Measurements from ENCODE around the gene GMDS. TPM values are rescaled to one million over a fixed set of nuclear protein-coding genes. Genes with fewer than 3 reads are reported as not detected.
A peak's percentile ranks its signal among the peaks of the same experiment; 100 is the strongest.

GMDS gene
- total and polyA plus RNA-seq, 2 donors (not counting 1 experiment from before 2014, with no cell fraction given) = 11.5 to 16.4 TPM

- Histone ChIP-seq H3K4me1 (ENCODE audit: control insufficient read depth in 2 of 2, insufficient read depth in 2 of 2, low read length in 2 of 2) (peaks cover 62 to 68% of the 10 kb centered on the region in 2 donors), H3K27ac (ENCODE audit: low read length in 2 of 2) (no peak overlapping the region), H3K9me3 (ENCODE audit: control extremely low read depth in 1 of 3, control insufficient read depth in 2 of 3, insufficient read depth in 1 of 3, low read length in 2 of 3) (peaks cover 0 to 44% (median 6%) of the 10 kb centered on the region in 3 donors), H3K79me2 (ENCODE audit: control insufficient read depth, insufficient read depth, low read length) (no peaks in the 10 kb centered on the region), H2AFZ (ENCODE audit: insufficient read depth, low read depth, low read length, poor library complexity, severe bottlenecking) (no peak overlapping the region), H3K36me3 (replicated peaks in 1 of 2; ENCODE audit: control extremely low read depth in 1 of 2, control insufficient read depth in 1 of 2, extremely low read depth in 1 of 2, insufficient read depth in 2 of 2, low read length in 1 of 2) (no peaks in the 10 kb centered on the region), H3K27me3 (replicated peaks in 1 of 4; ENCODE audit: control extremely low read depth in 1 of 4, control insufficient read depth in 3 of 4, insufficient read depth in 4 of 4, low read length in 3 of 4) (peaks cover 0 to 78% (median 58%) of the 10 kb centered on the region in 4 experiments), H3K4me2 (replicated peaks; ENCODE audit: low read depth, low read length, poor library complexity, severe bottlenecking) (peak overlapping the region; percentile 85), H4K20me1 (ENCODE audit: control insufficient read depth, insufficient read depth, low read length, poor library complexity, severe bottlenecking) (no peaks in the 10 kb centered on the region), H3K9ac (ENCODE audit: low read length) (peak overlapping the region; percentile 13), H3K4me3 (ENCODE audit: control extremely low read depth in 1 of 5, extremely low read depth in 1 of 5, insufficient read depth in 1 of 5, low read depth in 2 of 5, low read length in 4 of 5) (peak overlapping the region in 1 of 5 experiments; percentile 43)
- H3K27ac Mint-ChIP-seq = no peak overlapping the region
- ChIA-PET CTCF (interaction anchor here (0.8 to 4.9 kb wide), 9 partner anchors 10 to 1087 kb away, joined by 3 to 29 read pairs (median 7); no protein-coding TSS in a partner anchor), POLR2A (no interaction called here)
- ATAC-seq (ENCODE audit: low read depth) (no peak), DNase-seq (peak; percentile 69)
- peaks cover 45% of the 10 kb centered on the region for H3K4me1 Mint-ChIP-seq
- no peaks in the 10 kb centered on the region for H3K9me3 Mint-ChIP-seq (ENCODE audit: insufficient read depth)
- no peak for TF ChIP-seq CTCF (IDR thresholded peaks at IDR 0.05)
- TF ChIP-seq EZH2 (IDR thresholded peaks at IDR 0.05; ENCODE audit: borderline replicate concordance, insufficient read depth, low read depth, low read length, poor library complexity, severe bottlenecking) = no peak
- H3K27me3 Mint-ChIP-seq = peaks cover 60% of the 10 kb centered on the region
- peak overlapping the region; percentile 77 for H3K4me3 Mint-ChIP-seq
- 5% methylated on average over 25 of the region's 32 CpGs for WGBS (ENCODE audit: insufficient coverage)
- intact Hi-C loops (cut with micrococcal nuclease) = loop anchor here (2.0 kb wide), 1 partner anchor 19 kb away; no protein-coding TSS in a partner anchor
Observed at GRCh38 chr6:1607516-1608221, 637.7 kb downstream of the GMDS start.
